Effector CD4-positive, alpha-beta T cell (primary cell): ENCODE measurements around the gene ELF2.
"Not testable (repeated sequence)": the region's sequence is repeated elsewhere in the genome, so short reads cannot be mapped to it uniquely, and the experiment has no call there.

Source experiments
- DNase-seq: peaks from one replicate; pipeline ENCODE4 v3.0.0-alpha.2; 2020

ELF2 gene

GRCh38 chr4:139142087-139142486, 34.9 kb downstream of the ELF2 start:
- no peak for DNase-seq

DNA sequence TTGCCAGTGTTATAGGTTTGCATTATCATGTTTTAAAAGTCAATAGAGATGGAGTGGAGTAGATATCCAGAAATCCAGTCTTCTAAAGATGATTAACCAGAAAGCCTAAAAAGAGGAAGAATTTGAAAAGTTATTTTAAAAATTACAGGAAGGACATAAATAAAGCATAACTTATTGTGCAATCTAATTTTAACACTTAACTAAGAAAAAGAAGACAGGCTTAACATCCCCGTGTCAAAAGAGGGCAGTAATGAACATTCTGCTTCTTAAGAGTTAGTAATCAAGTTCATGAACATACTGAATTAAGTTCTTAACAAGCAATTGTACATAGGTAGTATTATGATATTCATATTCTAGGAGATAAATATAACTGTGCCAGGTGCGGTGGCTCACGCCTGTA, 39.3 kb downstream of the ELF2 start:
- no peak for DNase-seq

- no peak for DNase-seq
Measured at GRCh38 chr4:139134403-139134802, 42.6 kb downstream of the ELF2 start.

DNA sequence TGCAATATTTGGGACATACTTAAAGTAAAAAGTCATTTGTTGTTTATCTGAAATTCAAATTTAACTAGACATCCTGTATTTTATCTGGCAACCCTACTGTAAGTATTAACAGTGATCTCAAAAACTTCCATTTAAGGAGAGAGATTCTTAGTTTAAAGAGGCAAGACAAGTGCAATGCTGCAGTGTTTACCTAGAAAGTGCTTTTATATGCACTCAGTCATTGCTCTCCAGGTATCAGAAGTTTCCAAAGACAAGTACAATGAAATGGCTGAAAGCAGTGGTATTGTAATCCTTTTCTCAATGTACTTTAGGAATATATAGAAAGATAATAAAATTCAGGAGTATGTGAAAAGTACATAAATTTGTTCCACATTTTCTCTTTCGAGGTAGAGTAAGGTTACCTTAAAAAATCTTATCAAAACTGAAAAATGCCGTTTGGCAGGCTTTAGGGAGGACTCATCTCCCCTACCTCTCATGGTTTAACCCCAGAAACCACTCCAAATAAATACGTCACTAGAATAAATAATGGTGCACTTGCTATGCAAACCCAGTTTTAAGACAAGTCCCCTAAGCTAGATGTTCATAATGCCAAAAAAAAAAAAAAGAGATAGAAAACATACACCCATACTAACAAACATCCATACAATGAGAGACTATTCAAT, 45.7 kb downstream of the ELF2 start:
- DNase-seq, result no peak

DNA sequence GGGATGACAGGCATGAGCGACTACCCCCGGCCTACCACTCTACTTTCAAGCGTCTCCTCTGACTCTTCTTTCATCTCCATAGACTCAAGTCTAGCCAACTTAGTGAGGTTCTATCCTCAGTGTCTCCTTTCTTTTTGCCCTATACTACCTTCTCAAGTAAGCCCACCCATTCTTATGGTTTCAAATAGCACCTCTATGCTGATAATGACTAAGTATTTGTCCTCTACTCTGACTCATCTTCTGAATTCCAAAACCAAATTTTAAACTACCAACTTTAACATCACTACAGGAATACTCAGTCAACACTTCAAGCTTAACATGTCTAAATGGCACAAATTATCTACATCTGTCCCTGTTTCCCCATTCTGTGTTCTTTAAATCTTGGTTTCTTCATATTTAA, 47.8 kb downstream of the ELF2 start:
- DNase-seq, result no peak

GRCh38 chr4:139126898-139127297, 50.1 kb downstream of the ELF2 start:
- no peak for DNase-seq

GRCh38 chr4:139123910-139124309, 53.1 kb downstream of the ELF2 start:
- DNase-seq, result no peak

DNA sequence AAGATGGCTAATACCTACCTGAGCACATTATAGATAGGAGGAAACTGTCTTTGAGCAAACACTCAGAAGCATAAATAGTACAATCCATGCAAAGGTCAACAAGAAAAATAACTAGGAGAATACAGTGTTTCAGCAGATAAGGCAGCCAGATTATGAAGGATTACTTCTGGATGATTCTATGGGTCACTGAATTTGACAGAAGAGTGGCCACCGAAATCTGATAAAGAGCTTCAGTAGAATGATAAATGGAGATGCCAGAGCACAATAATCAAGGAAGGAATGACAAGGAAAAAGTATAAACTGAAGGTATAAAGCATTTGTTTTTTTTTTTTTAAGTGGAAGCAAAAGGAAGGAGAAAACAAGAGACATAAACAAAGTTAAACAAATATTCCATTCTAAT, 58.7 kb downstream of the ELF2 start:
- DNase-seq, result no peak

GRCh38 chr4:139115226-139115625, 61.8 kb downstream of the ELF2 start:
- DNase-seq, result no peak

DNA sequence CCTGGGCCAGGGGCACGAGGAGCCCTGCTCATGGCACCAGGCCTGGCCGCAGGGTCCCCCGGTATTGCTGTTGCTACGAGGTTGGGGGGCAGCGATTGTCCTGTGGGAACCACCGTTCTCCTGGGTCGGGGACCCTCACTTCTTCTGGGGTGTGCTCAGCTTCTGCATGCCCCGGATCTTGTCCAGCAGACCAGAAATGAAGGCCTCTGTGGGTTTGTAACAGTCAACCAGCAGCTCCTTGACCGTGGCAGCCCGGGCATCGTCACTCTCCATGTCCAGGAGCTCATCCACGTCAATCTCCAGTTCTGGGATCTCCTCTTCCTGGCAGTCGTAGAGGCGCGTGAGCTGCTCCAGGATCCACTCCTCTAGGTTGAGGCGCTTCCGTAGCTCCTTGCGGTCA, 62.2 kb downstream of the ELF2 start:
- DNase-seq, result not testable (repeated sequence)

GRCh38 chr4:139112650-139113049, 64.4 kb downstream of the ELF2 start:
- DNase-seq, result no peak

DNA sequence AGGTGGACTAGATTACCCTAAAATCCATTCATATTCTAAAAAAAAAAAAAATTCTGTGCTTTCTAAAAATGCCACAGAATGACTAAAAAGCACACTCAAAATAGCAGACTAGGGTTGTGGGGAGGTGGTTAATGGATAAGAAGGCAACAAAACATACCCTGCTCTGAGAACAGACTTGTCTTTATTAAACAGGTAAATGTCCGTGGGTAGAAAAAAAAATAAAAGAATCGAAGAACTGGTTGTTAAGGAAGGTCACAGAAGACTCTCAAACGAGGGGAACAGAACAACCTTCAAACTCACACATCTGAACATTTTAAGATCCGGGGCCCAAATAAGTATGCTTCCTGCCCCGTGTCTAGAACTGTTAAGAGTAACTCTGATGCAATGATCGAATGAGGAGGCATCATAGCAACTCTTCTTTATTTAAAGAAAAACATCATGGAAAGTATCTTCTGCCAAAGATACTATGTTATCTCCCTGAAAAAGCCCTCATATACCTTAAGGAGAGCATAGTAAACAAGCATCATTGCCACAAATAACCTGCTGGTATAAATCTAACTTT, 68.4 kb downstream of the ELF2 start:
- no peak for DNase-seq

- DNase-seq, result peak; percentile 59
Measured at GRCh38 chr4:139099366-139099982, 77.5 kb downstream of the ELF2 start.

- no peak for DNase-seq
Measured at GRCh38 chr4:139092271-139092670, 84.7 kb downstream of the ELF2 start.

GRCh38 chr4:139085141-139085540, 91.9 kb downstream of the ELF2 start:
- DNase-seq, result no peak

- no peak for DNase-seq
Measured at GRCh38 chr4:139084804-139085093, 92.3 kb downstream of the ELF2 start.

GRCh38 chr4:139083956-139084803, 92.8 kb downstream of the ELF2 start:
- peak; percentile 73 for DNase-seq

DNA sequence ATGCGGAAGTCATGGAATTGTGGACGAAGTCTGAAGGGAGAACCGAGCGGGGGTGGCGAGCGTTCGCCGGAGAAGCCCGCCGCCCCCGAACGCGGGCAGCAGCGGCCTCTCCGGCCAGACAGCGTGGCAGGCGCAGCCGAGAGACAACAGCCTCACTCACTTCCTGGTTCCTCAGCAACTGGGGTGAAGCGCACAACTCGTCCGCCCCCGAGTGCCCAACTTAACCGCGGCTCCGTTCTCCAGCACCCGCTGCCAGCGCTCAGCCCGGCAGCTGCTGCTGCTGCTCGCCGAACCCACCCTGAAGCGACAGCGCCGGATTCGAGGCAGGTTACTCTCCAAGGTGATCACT, 93.4 kb downstream of the ELF2 start:
- DNase-seq, result peak; percentile 65

- DNase-seq, result peak; percentile 89
Measured at GRCh38 chr4:139082750-139083606, 94.0 kb downstream of the ELF2 start.

DNA sequence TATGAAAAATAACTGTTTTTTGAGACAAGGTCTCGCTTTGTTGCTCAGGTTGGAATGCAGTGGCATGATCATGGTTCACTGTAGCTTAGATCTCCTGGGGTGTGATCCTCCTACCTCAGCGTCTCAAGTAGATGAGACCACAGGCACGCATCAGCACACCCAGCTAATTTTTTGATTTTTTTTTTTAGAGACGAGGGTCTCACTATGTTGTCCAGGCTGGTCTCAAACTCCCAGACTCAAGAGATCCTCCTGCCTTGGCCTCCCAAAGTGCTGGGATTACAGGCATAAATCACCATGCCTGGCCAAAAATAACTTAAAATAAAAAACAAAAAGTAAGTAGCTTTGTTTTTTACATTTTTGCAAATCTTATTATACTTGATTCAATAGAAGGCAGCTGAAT, 98.1 kb downstream of the ELF2 start:
- DNase-seq, result no peak

GRCh38 chr4:139077567-139078355, 99.3 kb downstream of the ELF2 start:
- no peak for DNase-seq
